ENCODE measurements around the gene FBLN5. TPM values are rescaled to one million over a fixed set of nuclear protein-coding genes. Genes with fewer than 3 reads are reported as not detected.

The FBLN5 gene
- polyA plus RNA-seq, 1 experiment: 116 TPM

DNA sequence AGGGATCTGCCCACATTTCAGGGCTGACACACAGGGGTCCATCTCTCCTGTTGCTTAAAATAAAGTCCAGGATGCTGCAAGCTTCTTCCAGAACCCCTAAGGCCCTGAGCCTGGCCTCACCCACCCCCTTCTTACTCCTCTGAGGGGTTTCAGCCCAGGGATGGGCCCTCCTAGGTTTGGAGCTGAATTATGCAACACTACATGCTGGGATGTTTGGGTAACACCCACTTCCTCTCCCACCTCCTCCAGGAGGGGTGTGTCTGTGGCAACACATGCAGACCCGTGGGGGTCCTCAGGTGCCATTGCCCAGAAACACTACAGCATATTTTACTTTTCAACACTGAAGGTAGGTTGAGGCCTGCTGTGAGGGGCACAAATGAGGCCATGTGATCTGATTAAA is 5.4 kb downstream of the FBLN5 start:
- CTCF ChIA-PET: interaction anchor here (1.0 kb wide), 1 partner anchor 55 kb away, joined by 3 read pairs; no protein-coding TSS in a partner anchor

GRCh38 chr14:91940209-91940608 is 7.3 kb downstream of the FBLN5 start:
- H3K27ac ChIP-seq (ENCODE audit: low read depth, low read length): no peak overlapping the region
- CTCF ChIA-PET: interaction anchor here (1.5 kb wide), 1 partner anchor 57 kb away, joined by 8 read pairs; no protein-coding TSS in a partner anchor
- POLR2A ChIA-PET: no interaction called here
- no peaks in the 10 kb centered on the region for H3K27me3 ChIP-seq (ENCODE audit: control insufficient read depth, insufficient read depth, low read length)
- TF ChIP-seq, protein P1, sequence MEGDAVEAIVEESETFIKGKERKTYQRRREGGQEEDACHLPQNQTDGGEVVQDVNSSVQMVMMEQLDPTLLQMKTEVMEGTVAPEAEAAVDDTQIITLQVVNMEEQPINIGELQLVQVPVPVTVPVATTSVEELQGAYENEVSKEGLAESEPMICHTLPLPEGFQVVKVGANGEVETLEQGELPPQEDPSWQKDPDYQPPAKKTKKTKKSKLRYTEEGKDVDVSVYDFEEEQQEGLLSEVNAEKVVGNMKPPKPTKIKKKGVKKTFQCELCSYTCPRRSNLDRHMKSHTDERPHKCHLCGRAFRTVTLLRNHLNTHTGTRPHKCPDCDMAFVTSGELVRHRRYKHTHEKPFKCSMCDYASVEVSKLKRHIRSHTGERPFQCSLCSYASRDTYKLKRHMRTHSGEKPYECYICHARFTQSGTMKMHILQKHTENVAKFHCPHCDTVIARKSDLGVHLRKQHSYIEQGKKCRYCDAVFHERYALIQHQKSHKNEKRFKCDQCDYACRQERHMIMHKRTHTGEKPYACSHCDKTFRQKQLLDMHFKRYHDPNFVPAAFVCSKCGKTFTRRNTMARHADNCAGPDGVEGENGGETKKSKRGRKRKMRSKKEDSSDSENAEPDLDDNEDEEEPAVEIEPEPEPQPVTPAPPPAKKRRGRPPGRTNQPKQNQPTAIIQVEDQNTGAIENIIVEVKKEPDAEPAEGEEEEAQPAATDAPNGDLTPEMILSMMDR (IDR thresholded peaks at IDR 0.05; ENCODE audit: low read depth, low read length): no peak
- no peaks in the 10 kb centered on the region for H3K9me3 ChIP-seq (ENCODE audit: control insufficient read depth, insufficient read depth, low read length)
- no peak overlapping the region for H3K4me3 ChIP-seq (ENCODE audit: low read depth, low read length)
- no peak for DNase-seq (ENCODE audit: low read depth, low spot score)

More for the DNA sequence above, 5.4 kb downstream of the FBLN5 start:
- no peak for DNase-seq (ENCODE audit: low read depth, low spot score)
- no peaks in the 10 kb centered on the region for H3K27me3 ChIP-seq (ENCODE audit: control insufficient read depth, insufficient read depth, low read length)
- H3K27ac ChIP-seq (ENCODE audit: low read depth, low read length): no peak overlapping the region
- no peak overlapping the region for H3K4me3 ChIP-seq (ENCODE audit: low read depth, low read length)
- POLR2A ChIA-PET: no interaction called here
- TF ChIP-seq, protein P1 (IDR thresholded peaks at IDR 0.05; ENCODE audit: low read depth, low read length): no peak
- no peaks in the 10 kb centered on the region for H3K9me3 ChIP-seq (ENCODE audit: control insufficient read depth, insufficient read depth, low read length)

DNA sequence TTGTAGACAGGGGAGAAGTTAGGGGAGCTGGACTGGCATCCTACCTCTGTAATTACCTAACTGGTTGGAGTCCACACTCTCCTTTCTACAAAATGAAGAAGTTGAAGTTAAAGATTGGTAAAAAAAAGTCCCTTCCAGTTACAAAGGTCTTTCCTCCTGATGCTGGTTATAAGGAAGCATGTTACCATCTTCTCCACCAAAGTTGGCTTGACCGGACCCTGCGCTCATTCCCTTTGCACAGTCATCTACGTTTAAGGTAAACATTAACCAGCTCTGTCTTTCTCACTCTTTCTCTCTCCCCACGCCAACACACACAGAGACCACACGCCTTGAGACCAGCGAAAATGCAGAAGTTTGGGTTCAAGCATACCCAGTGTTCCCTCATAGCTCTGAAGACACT is 11.9 kb downstream of the FBLN5 start:
- TF ChIP-seq, protein P1 (IDR thresholded peaks at IDR 0.05; ENCODE audit: low read depth, low read length): no peak
- ChIA-PET POLR2A (no interaction called here), CTCF (interaction anchor here (0.6 to 1.7 kb wide), 2 partner anchors 61 to 492 kb away, joined by 3 to 4 read pairs; no protein-coding TSS in a partner anchor)
- no peak overlapping the region for H3K4me3 ChIP-seq (ENCODE audit: low read depth, low read length)
- H3K27ac ChIP-seq (ENCODE audit: low read depth, low read length): no peak overlapping the region
- no peaks in the 10 kb centered on the region for H3K9me3 ChIP-seq (ENCODE audit: control insufficient read depth, insufficient read depth, low read length)
- DNase-seq (ENCODE audit: low read depth, low spot score): no peak
- no peaks in the 10 kb centered on the region for H3K27me3 ChIP-seq (ENCODE audit: control insufficient read depth, insufficient read depth, low read length)

- no peak overlapping the region for H3K27ac ChIP-seq (ENCODE audit: low read depth, low read length)
- no peak for DNase-seq (ENCODE audit: low read depth, low spot score)
- H3K9me3 ChIP-seq (ENCODE audit: control insufficient read depth, insufficient read depth, low read length): no peaks in the 10 kb centered on the region
- ChIA-PET POLR2A (no interaction called here), CTCF (no interaction called here)
- no peaks in the 10 kb centered on the region for H3K27me3 ChIP-seq (ENCODE audit: control insufficient read depth, insufficient read depth, low read length)
- TF ChIP-seq, protein P1 (IDR thresholded peaks at IDR 0.05; ENCODE audit: low read depth, low read length): no peak
- no peak overlapping the region for H3K4me3 ChIP-seq (ENCODE audit: low read depth, low read length)
Measured at GRCh38 chr14:91934554-91935285, 12.8 kb downstream of the FBLN5 start.

DNA sequence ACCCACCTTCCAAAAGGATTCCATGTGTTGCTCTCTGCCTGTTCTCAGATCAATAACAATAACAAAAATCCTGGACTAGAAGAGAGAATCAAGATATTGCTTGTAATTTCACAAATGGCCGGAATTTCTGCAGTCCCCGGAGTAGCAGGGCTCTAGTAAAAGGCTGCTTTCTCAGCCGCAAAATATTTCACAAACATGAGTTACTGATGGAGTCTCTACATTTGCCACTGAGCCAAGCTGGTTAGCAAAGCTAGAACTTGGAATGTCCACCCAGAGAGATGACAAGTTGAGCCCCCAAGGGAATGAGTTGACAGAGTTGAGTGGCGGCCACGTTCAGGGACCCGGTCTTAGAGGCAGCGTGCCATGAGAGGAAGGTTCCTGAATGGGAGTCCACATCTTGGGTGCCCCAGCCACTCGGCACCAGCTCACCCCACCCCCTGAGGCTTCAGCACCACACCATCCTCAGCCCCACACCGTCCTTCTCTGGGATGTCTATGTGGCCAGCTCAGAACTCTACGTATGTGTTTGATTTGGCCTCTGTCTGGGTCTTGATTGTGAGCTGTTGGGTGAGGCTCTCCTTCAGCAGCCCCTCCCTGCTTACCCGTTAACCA is 15.9 kb downstream of the FBLN5 start:
- no peaks in the 10 kb centered on the region for H3K27me3 ChIP-seq (ENCODE audit: control insufficient read depth, insufficient read depth, low read length)
- CTCF ChIA-PET: no interaction called here
- no peak overlapping the region for H3K27ac ChIP-seq (ENCODE audit: low read depth, low read length)
- no peak for DNase-seq (ENCODE audit: low read depth, low spot score)
- no peak overlapping the region for H3K4me3 ChIP-seq (ENCODE audit: low read depth, low read length)
- TF ChIP-seq, protein P1 (IDR thresholded peaks at IDR 0.05; ENCODE audit: low read depth, low read length): no peak
- no peaks in the 10 kb centered on the region for H3K9me3 ChIP-seq (ENCODE audit: control insufficient read depth, insufficient read depth, low read length)
- POLR2A ChIA-PET: no interaction called here

Data from AG04450 (cell line).